Skeletal muscle cell (primary cell): ENCODE measurements around the gene NAA40.

ENCODE experiments used
- DNase-seq: peaks from one replicate; pipeline ENCODE4 v3.0.0-alpha.2; 2010; ENCODE audit warnings: low read depth
- H3K4me3 ChIP-seq: 2 replicates; pipeline ENCODE4 v1.5.1; 2011; ENCODE audit warnings: low read depth, mild to moderate bottlenecking, control low read depth, low read length, moderate library complexity

NAA40 gene

GRCh38 chr11:63911876-63912275 lies 26.9 kb upstream of the NAA40 start:
- DNase-seq, result no peak
- H3K4me3 ChIP-seq, result no peak overlapping the region

GRCh38 chr11:63912678-63913077 lies 26.1 kb upstream of the NAA40 start:
- DNase-seq, result no peak

GRCh38 chr11:63913866-63914830 lies 24.7 kb upstream of the NAA40 start:
- no peak for DNase-seq
- no peak overlapping the region for H3K4me3 ChIP-seq

More at GRCh38 chr11:63912678-63913077, 26.1 kb upstream of the NAA40 start:
- H3K4me3 ChIP-seq, result no peak overlapping the region

GRCh38 chr11:63914896-63915691 lies 23.7 kb upstream of the NAA40 start:
- peak overlapping the region; percentile 71 for H3K4me3 ChIP-seq
- DNase-seq, result no peak

- no peak for DNase-seq
- peak overlapping the region; percentile 71 for H3K4me3 ChIP-seq
These were observed 22.6 kb upstream of the NAA40 start for GRCh38 chr11:63915961-63916836.

GRCh38 chr11:63916837-63917691 lies 21.7 kb upstream of the NAA40 start, which contains the start of gene RCOR2:
Gene RCOR2 (minus strand): TSS chr11:63917164. CDS start chr11:63916456, 708 bp downstream.
- peak; percentile 62 for DNase-seq

GRCh38 chr11:63917692-63918506 lies 20.9 kb upstream of the NAA40 start:
- DNase-seq, result no peak
- H3K4me3 ChIP-seq, result peak overlapping the region; percentile 71

More at GRCh38 chr11:63916837-63917691, 21.7 kb upstream of the NAA40 start, which contains the start of gene RCOR2:
- H3K4me3 ChIP-seq, result peak within 1 kb of the TSS; percentile 71

- DNase-seq, result no peak
- H3K4me3 ChIP-seq, result no peak overlapping the region
These were observed 20.2 kb upstream of the NAA40 start for GRCh38 chr11:63918507-63919191.

- DNase-seq, result no peak
- peak overlapping the region; percentile 27 for H3K4me3 ChIP-seq
These were observed 19.3 kb upstream of the NAA40 start for GRCh38 chr11:63919267-63920125.

GRCh38 chr11:63920126-63920938 lies 18.5 kb upstream of the NAA40 start:
- DNase-seq, result no peak
- H3K4me3 ChIP-seq, result no peak overlapping the region

- no peak overlapping the region for H3K4me3 ChIP-seq
- DNase-seq, result no peak
These were observed 17.8 kb upstream of the NAA40 start for GRCh38 chr11:63920939-63921417.

- H3K4me3 ChIP-seq, result no peak overlapping the region
- no peak for DNase-seq
These were observed 16.1 kb upstream of the NAA40 start for GRCh38 chr11:63922673-63923192.

GRCh38 chr11:63923319-63923718 lies 15.5 kb upstream of the NAA40 start:
- no peak overlapping the region for H3K4me3 ChIP-seq
- DNase-seq, result no peak

- no peak for DNase-seq
- H3K4me3 ChIP-seq, result no peak overlapping the region
These were observed 9.2 kb upstream of the NAA40 start for GRCh38 chr11:63929616-63930015.

GRCh38 chr11:63931045-63931444 lies 7.8 kb upstream of the NAA40 start:
- H3K4me3 ChIP-seq, result no peak overlapping the region
- DNase-seq, result no peak
